Islet precursor cell (in vitro differentiated cells): Measurements from ENCODE around the gene ARMC9.
"Not testable (repeated sequence)": the region's sequence is repeated elsewhere in the genome, so short reads cannot be mapped to it uniquely, and the experiment has no call there.

Experiments
- DNase-seq: peaks from one replicate; pipeline ENCODE4 v3.0.0-alpha.2; 2018

ARMC9 gene

DNA sequence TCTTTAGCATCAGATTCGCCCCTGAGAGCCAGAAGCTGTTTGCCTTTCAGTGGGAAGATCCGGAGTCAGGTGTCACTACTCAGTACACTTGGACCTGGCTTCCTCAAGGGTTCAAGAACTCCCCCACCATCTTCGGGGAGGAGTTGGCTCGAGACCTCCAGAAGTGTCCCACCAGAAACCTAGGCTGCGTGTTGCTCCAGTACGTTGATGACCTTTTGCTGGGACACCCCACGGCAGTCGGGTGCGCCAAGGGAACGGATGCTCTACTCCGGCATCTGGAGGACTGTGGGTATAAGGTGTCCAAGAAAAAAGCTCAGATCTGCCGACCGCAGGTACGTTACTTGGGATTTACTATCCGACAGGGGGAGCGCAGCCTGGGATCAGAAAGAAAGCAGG is 205.8 kb downstream of the ARMC9 start:
- peak; percentile 44 for DNase-seq

GRCh38 chr2:231405601-231406367 is 207.4 kb downstream of the ARMC9 start:
- DNase-seq, result peak; percentile 55

DNA sequence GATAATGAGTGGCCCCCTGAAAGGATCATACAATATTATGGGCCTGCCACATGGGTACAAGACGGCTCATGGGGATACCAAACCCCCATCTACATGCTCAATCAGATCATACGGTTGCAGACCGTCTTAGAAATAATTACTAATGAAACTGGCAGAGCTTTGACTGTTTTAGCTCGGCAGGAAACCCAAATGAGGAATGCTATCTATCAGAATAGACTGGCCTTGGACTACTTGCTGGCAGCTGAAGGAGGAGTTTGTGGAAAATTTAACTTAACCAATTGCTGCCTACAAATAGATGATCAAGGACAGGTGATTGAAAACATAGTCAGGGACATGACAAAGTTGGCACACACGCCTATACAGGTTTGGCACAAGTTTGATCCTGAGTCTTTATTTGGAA is 209.3 kb downstream of the ARMC9 start:
- not testable (repeated sequence) for DNase-seq

GRCh38 chr2:231408304-231408703 is 209.9 kb downstream of the ARMC9 start:
- not testable (repeated sequence) for DNase-seq

- DNase-seq, result no peak
Observed at GRCh38 chr2:231409776-231410175, 211.3 kb downstream of the ARMC9 start.

GRCh38 chr2:231410293-231411004 is 212.0 kb downstream of the ARMC9 start:
- no peak for DNase-seq

DNA sequence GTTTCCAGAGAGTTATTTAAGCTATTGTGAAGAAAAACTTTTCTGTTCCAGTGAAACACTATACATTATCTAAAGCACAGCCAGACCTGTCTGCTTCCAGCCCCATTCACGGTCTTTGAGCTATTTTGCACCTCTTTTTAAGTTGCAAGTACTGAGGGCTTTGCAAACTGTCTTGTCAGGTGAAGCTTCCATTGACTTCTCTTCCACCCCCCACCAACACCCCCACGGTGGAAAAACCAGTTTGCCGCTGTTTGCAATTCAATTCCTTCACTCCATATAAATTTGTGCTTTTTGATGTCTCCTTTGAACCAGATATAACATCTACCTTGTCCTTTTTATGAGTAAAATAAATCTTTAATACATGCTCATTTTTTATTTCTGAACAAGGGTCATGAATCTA is 212.8 kb downstream of the ARMC9 start:
- DNase-seq, result no peak

GRCh38 chr2:231411831-231412617 is 213.6 kb downstream of the ARMC9 start:
- DNase-seq, result peak; percentile 97

DNA sequence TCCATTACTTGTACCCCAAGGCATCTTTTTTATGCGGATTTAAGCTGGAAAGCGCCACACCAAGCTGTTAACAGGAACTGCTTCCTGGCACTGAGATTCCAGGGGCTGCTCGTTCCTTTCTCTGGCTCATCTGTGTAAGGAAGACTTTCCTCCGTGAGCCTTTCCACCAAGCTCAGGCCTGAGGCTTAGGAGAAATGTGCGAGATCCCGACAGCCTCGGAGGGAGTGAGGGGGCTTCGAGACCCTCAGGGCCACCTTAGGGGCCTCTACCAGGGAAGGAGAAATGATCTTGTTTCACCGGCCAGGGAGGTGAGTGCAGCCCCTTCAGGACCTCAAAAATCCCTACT is 214.2 kb downstream of the ARMC9 start:
- no peak for DNase-seq

DNA sequence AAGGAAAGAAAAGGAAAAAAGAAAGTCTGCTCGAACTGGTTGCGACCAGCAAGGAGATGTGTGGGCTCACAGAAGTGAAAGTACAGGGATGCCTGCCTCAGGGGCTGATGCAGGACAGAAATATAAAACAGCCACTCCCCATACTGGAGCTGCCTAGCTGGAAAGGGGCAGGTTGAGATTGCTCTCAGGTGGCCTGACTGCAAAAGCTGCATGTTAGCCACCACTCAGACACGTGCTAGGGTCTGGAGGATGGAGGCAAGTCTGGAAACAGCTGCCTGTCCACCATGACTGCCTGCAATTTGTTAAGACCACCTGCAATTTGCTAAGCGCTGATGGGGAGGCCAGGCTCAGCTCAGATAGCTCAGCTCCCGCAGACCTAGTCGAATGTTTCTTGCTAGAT is 215.0 kb downstream of the ARMC9 start:
- DNase-seq, result no peak

DNA sequence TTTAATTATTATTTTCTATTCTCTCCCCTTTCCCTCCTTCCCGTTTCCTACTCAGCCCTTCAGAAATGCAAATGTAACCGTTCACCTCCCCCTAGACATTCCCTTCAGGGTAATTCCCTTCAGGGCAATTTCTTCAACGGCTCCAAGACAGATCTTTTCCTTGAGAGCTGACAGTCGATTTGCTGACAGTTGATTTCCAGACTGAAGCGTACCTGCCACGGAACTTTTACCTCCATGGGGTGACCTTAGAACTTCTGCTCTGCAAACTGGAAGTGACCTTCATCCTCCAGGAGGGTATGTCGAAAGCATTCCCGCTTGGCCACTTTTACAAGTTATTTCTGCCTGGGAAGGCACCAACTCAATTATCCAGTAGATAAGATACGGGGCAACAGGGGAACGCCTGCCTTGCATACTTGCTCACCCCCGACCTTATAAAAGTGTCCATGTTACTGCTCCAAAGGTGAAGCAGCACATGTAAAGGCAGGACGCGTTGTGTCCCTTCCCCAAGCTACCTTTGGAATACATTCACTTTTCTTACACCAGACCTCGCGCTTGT is 215.6 kb downstream of the ARMC9 start:
- DNase-seq, result no peak

DNA sequence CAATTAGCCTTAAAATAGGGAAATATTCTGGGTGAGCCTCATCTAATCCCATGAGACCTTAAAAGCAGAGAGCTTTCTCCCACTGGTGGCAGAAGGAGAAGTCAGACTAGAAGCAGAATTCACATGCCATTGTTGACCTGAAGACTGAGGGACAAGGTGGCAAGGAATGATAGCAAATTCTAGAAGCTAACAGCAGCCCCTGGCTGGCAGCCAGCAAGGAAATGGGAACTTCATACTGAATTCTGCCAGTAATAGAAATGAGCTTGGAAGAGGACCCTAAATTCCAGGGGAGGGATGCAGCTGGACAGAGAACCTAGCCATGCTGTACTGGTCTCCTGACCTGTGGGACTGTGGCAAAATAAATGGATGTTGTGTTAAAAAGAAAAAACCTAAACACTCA is 216.6 kb downstream of the ARMC9 start:
- DNase-seq, result no peak

DNA sequence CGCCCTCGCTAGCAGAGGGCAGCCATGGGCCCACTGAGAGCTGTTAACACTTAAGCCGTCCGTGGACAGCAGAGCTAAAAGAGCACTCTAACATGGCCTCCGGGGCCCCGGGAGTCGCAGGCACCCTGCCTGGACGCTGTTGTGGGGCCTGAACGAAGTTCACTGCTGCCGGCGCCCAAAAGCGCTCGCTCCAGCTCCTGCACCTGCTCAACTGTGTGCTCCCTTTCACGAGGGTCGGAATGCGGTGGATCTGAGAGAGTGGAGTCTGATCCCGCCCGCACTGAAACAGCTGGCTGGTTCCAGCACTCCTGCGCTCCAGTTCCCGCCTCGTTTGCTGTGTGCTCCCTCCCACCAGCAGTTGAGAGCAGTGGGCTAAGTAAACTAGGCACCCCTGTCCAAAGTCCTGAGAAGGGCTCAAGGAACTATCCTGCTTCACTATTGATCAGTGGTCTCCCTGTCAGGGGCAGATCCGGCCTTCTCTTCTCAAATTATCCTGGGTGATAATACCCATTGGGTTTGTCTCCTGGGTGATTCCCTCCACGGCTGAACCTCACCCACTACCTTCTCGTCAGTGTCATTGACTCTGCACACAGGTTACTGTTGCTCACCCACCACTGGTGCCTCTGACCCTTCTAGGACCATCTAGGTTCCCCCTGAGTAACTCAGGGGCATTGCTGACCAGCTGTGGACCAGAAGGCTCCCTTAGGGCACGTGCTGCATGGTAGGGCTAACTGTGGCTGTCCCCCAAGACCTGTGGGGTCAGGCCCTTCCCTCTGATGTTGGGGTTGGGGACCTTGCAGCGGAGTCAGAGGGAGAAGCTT is 220.6 kb downstream of the ARMC9 start:
- no peak for DNase-seq

- no peak for DNase-seq
Observed at GRCh38 chr2:231421051-231421580, 222.7 kb downstream of the ARMC9 start.

GRCh38 chr2:231422056-231422455 is 223.6 kb downstream of the ARMC9 start:
- no peak for DNase-seq

- DNase-seq, result no peak
Observed at GRCh38 chr2:231423176-231423575, 224.7 kb downstream of the ARMC9 start.
